ENCODE measurements around the gene OAF. TPM values are rescaled to one million over a fixed set of nuclear protein-coding genes. Genes with fewer than 3 reads are reported as not detected.

OAF gene
- total and polyA plus RNA-seq, 2 donors, result 25.5 to 50.2 TPM

Other genes starting within 250 kb of the OAF start
- gene TRIM29, start 72.9 kb upstream of the OAF start, total RNA-seq, result 32.3 TPM
- 37.5 TPM for gene TRIM29, start 72.9 kb upstream of the OAF start, polyA plus RNA-seq
- gene POU2F3, start 29.1 kb downstream of the OAF start, total RNA-seq, result 0.58 TPM
- 0.44 TPM for gene POU2F3, start 29.1 kb downstream of the OAF start, polyA plus RNA-seq
- gene TLCD5, start 114.3 kb downstream of the OAF start, total RNA-seq, result 11.2 TPM
- 4.6 TPM for gene TLCD5, start 114.3 kb downstream of the OAF start, polyA plus RNA-seq
- gene ARHGEF12, start 125.4 kb downstream of the OAF start, total RNA-seq, result 167 TPM
- 33.7 TPM for gene ARHGEF12, start 125.4 kb downstream of the OAF start, polyA plus RNA-seq